Peyer's patch (tissue), 4 donors: ENCODE data around the gene ANP32B.
"Not testable (repeated sequence)": the region's sequence is repeated elsewhere in the genome, so short reads cannot be mapped to it uniquely, and the experiment has no call there.

ENCODE experiments used
- CTCF ChIP-seq, 6 experiments: fragments of 450-650 bp in 4 of 6; fragments of 200-600 bp in 2 of 6; sonication (generic) in 1 of 6; IDR thresholded peaks; one replicate each; pipeline ENCODE4 v1.5.1; 2017 to 2019; ENCODE audit warnings: antibody characterized with exemption in 6 of 6, mild to moderate bottlenecking in 3 of 6, moderate library complexity in 1 of 6
- POLR2A ChIP-seq, 2 donors: fragments of 450-650 bp; IDR thresholded peaks; one replicate each; pipeline ENCODE4 v1.5.1; 2017; ENCODE audit warnings: antibody characterized with exemption in 2 of 2, mild to moderate bottlenecking in 2 of 2, moderate library complexity in 2 of 2

GRCh38 chr9:97996676-97997075, 13.5 kb downstream of the ANP32B start:
- TF ChIP-seq CTCF, POLR2A (IDR thresholded peaks at IDR 0.05): not testable (repeated sequence)
